NCI-H2196 (cell line): ENCODE results near the gene LMTK2.

Source experiments
- DNase-seq: peaks from one replicate; lab custom pipeline; 2025; ENCODE audit not compliant: unreplicated experiment; lab: John Stamatoyannopoulos, UW

The LMTK2 gene

GRCh38 chr7:98135984-98136383 lies 29.3 kb downstream of the LMTK2 start:
- peak; percentile 16 for DNase-seq

DNA sequence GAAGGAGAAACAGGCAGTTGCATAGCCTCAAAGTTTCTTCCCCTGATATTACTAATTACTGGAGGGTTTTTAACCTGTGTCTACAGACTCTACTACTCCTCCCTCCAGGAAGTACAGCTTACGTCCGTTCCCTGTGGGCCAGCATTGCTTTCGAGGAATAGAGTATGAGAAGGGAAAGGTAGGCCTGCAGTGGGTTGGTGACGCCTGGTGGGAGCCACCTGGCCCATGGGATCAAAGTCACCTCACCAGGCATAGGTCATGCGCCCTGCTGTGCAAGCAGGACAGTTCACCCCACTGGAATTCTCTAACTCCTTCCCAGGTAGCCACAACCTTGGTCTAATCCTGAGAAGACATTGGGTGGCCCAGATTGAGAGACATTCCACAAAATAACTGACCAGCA lies 29.8 kb downstream of the LMTK2 start:
- DNase-seq, result no peak

GRCh38 chr7:98137134-98137825 lies 30.6 kb downstream of the LMTK2 start:
- no peak for DNase-seq

- no peak for DNase-seq
These were observed 31.1 kb downstream of the LMTK2 start for GRCh38 chr7:98137826-98138151.

GRCh38 chr7:98138672-98139071 lies 32.0 kb downstream of the LMTK2 start:
- DNase-seq, result no peak

DNA sequence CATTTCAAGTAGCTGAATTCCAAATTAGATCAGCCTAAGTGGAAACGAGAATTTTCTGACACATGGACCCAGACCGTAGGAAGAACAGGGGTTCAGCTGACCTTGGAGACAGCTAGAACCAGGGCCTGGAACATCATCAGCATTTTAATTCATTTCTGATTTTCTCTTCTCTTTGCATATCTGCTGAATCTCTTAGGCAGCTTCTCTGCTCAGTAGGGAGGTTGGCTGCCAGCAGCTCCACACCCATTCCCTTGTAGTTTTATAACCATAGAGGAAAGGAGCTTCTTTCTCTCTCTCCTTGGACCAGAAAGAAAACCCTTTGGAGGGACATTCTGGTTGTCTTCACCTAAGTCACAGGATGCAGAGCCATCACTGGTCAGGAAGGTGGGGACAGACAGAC lies 36.0 kb downstream of the LMTK2 start:
- no peak for DNase-seq

DNA sequence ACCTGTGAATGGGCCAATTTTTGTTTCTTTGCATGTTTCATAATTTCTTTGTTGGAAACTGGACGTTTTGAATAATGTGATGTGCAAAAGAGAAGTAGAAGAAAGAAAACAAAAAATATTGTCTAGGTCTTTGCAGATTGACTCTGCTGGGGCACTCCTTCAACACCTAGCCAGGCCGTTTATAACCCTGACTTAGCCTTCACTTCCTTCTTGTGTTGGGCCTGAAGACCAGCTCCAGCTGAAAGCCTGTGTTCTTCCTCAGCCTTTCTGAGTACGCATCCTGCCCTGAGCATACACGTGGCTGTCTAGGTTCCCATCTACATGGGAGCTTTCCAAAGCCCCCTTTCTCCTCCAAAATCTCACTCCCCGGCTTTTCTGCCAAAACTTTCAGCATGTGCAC lies 41.9 kb downstream of the LMTK2 start:
- DNase-seq, result no peak

GRCh38 chr7:98149116-98149692 lies 42.5 kb downstream of the LMTK2 start:
- no peak for DNase-seq

- DNase-seq, result no peak
These were observed 45.2 kb downstream of the LMTK2 start for GRCh38 chr7:98151884-98152283.

- no peak for DNase-seq
These were observed 50.0 kb downstream of the LMTK2 start for GRCh38 chr7:98156700-98157099.

DNA sequence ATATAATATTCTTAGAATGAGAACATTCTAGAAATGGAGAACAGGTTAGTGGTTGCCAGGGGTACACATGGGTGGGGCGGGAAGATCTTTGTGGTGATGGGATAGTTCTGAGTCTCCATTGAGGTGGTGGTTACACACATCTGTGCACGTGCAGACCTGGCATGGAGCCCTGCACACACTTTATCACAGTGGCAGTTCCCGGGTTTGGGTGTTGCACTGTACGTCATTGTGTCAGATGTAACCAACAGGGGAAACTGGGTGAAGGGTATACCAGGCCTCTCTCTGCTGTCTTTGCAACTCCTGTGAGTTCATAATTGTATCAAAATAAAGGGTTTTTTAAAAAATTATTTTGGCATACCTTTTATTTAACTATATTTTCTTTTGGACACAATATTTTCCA lies 51.1 kb downstream of the LMTK2 start:
- no peak for DNase-seq

DNA sequence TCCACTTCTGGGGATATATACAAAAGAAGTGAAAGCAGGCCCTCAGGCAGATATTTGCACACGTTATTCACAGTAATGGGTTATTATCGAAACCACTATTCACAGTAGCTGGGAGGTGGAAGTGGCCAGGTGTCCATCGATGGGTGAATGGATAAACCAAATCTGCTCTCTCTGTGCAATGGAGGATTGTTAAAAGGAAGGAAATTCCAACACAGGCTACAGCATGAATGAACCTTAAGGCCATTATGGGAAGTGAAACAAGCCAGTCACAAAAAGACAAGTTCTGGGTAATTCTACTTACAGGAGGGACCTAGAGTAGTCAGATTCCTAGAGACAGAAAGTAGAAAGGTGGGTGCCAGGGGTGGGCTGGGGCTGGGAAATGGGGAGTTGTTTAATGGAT lies 56.1 kb downstream of the LMTK2 start:
- DNase-seq, result no peak

DNA sequence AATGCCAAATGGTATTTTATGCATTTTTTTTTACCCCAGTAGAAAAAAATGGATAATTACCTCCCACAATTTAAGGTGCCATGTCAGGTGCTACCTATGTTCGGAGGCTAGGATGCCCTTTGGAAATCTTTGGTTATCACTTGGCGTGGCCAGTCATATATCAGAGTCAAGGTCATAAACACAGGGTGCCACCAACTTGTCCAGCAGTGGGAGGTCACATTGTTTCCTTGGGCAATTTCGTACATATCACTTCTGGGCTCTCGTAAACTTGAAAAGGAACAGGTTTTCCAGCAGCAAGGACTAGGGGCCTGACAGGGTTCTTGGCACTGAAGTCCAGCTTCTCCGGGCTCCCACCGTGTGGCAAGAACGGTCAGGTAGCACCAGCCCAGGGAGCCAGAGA lies 56.6 kb downstream of the LMTK2 start:
- no peak for DNase-seq

DNA sequence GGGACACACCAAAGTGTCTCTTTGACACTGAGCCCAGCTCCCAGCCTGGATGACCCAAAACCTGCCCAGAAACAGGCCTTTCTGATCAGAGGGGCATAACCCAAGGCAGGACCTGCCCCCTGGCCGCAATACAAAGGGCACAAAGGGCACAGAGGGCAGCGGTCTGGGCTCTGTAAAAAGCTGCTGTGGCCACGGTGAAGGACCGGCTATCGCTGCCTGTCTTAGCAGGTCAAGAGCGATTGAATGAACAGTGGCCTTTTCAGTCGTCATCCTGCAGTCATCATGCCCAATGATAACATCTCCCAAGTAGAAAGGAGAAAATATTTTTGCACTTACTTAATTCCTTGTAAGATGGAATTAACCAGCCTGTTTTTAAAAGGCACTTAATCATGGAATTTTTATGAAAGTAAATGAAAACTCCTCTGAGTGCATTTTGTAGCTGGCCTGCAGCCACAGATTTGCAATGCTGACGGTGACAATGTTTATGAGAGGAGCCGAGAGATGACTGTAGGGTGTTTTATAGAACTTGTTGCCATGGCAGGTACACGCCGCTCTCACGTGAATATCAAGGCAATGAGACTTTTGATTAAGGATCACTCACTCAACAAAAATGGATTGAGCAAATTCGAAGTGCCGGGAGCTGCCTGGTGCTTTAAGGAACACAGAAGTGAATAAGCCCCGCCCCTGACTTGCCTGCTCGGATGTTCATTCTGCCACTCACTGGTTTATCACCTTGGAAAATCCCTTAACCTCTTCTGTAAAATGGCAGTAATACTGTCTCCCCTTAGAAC lies 57.2 kb downstream of the LMTK2 start:
- DNase-seq, result peak; percentile 26

- peak; percentile 64 for DNase-seq
These were observed 59.4 kb downstream of the LMTK2 start for GRCh38 chr7:98165827-98166667.

DNA sequence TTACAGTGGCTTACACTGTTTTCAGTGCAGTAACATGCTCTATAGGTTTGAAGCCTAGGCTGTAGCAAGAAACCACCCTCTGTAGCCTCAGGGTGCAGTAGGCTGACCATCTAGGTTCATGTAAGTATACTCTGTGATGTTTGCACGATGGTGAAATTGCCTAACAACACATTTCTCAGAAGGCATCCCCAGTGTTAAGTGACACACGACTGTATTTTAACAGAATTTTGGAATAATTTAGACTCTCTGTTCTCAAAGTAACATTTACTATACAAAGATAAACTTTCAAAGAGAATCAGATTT lies 60.0 kb downstream of the LMTK2 start:
- DNase-seq, result no peak

DNA sequence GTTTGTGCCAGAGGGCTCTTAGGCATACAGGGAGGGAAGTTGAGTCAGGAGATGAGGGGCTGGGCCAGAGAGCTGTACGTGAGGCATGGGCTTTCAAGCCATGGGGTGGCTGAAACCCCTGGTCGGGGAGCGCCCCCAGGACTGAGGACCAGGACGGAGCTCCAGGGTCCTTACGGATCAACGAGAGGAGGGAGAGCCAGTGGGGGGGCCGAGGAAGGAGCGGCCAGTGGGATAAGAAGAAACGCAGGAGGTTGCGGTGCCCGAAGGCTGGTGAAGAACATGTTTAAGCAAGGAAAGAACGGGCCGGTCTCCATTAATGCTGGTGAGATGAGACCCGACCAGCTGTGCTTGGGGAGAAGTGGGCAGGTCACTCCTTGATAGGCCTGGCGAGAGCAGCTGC lies 61.0 kb downstream of the LMTK2 start:
- no peak for DNase-seq

- DNase-seq, result peak; percentile 77
These were observed 61.7 kb downstream of the LMTK2 start for GRCh38 chr7:98168181-98168903.

DNA sequence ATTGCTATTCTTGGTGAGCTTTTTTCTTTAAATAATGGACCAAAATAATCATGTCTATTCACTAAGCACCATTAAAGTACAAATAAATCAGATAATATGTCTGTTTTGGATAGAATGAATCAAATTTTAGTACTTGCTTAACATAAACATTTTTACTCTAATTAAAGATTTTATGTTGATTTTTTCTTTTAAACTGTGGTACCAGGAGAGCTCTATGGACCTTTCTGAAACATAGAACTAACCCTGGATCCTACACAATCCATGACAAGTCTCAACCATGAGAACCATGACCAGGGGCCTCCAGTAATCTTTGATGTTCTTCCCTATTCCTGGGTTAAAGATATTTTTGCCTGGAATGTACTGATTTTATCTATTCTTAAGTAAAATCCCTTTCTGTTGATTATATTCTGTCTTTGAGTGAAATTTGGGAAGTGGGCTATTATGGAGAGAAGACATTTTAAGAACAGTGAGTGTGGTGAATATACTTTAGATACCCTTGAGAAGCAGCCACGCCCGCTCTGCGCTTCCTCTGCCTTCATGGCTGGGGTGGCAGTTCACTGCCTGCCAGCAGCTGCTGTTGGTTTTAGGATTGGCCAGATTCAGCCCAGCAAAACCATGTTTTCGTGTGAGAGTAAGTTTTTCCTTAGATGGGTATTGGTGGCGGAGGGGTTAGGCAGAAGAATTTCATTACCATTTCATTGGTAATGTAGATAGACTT lies 62.4 kb downstream of the LMTK2 start:
- no peak for DNase-seq

DNA sequence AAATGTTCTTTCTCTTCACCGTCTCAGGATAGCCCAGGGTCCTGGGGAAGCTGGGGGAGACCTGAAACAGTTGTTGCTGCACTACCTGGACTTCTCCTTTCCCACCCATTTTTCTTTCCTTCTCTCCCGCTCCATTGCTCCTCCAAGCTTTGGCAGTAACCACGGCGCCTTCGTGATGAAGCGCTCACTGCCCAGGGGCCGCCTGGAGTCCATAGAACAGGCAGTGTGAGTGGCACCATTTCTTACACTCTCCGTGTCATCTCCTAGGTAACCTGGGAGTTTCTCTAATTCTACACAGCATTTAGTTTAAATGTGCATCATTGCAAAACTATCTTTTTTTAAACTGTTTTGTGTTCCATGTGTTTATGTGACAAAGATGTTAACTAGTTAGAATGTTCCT lies 64.3 kb downstream of the LMTK2 start:
- no peak for DNase-seq
